Activated naive CD4-positive, alpha-beta T cell treated with anti-CD3 and anti-CD28 coated beads for 36 hours (primary cell): ENCODE data around the gene PNISR. TPM values are rescaled to one million over a fixed set of nuclear protein-coding genes. Genes with fewer than 3 reads are reported as not detected.

Experiments used
- CTCF ChIA-PET: fragments of 350-600 bp; sonication (Branson Sonifier 250); formaldehyde crosslinking; loops from one replicate; lab custom pipeline; 2021; ENCODE audit warnings: antibody characterized with exemption; lab: Charles Lee
- DNase-seq: peaks from one replicate; pipeline ENCODE4 v3.0.0-alpha.2; 2020
- H3K27ac Mint-ChIP-seq: one replicate; pipeline ENCODE4 v1.8.0; 2021; ENCODE audit warnings: mild to moderate bottlenecking, mixed read lengths
- H3K27me3 Mint-ChIP-seq: one replicate; pipeline ENCODE4 v1.8.0; 2021; ENCODE audit warnings: low read depth, mixed read lengths
- H3K36me3 Mint-ChIP-seq: one replicate; pipeline ENCODE4 v1.8.0; 2021; ENCODE audit warnings: low read depth, mixed read lengths
- H3K4me1 Mint-ChIP-seq: one replicate; pipeline ENCODE4 v1.8.0; 2021; ENCODE audit warnings: low read depth, mixed read lengths
- H3K4me3 Mint-ChIP-seq: one replicate; pipeline ENCODE4 v1.8.0; 2021; ENCODE audit warnings: mild to moderate bottlenecking, moderate library complexity, mixed read lengths
- H3K9me3 Mint-ChIP-seq: one replicate; pipeline ENCODE4 v1.8.0; 2021; ENCODE audit warnings: mixed read lengths
- intact Hi-C: fragments of 100-400 bp; cut with micrococcal nuclease; formaldehyde crosslinking; loops from one replicate; pipeline ENCODE4 v1.15.1; 2023
- total RNA-seq, 2 experiments: library from RNA; stranded (reverse); gene quantifications; one replicate each; pipeline ENCODE4 v1.2.3, GENCODE V29; 2021

The PNISR gene
- total RNA-seq, 2 experiments from 2014 or later = 158 to 159 TPM

DNA sequence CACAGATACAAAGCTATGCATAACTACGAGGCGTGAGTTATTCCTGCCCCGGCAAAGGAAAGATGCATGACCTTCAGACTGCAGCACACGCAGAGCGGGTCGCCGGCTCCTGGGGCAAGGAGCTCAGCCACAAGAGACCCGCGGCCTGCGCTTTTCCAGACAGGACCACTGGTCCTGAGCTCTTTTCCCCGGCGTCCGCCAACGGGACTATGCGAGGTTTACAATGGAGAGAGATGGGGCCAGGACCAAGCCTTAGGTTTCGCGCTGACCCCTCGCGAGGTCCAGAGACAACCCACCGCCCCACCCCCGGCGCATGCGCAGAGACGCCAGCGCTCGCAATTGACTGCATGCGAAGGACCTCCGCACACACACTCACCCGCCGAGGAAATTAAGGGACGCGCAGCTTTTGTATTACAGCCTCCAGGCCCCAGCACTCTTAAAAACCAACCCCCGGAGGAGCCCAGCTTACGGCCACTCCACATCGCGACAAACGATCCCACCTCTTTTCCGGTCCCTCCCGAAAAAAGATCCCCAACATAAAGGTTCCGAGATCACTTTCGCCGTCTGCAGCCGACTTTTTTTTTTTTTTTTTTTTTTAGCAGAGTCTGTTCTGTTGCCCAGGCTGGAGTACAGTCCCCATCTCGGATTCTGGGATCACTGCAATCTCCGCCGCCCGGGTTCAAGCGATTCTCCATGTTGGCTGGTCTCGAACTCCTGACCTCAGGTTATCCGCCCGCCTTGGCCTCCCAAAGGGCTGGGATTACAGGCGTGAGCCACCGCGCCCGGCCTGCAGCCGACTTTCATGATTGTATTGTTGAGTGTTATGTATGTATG, 31.2 kb downstream of the PNISR start, which contains the start of gene COQ3:
Gene COQ3 (minus strand): TSS at position 498 of the 834 bp plus-strand sequence. CDS start 16 bp downstream, at position 482.
- intact Hi-C loops = loop anchor here (1.0 kb wide), 2 partner anchors 31 to 64 kb away; partner anchors contain the start of gene PNISR
- peak within 1 kb of the TSS; percentile 91 for H3K27ac Mint-ChIP-seq
- peak within 1 kb of the TSS; percentile 91 for H3K4me3 Mint-ChIP-seq
- H3K36me3 Mint-ChIP-seq = peaks cover 2% of the 10 kb centered on the region
- peaks cover 13% of the 10 kb centered on the region for H3K4me1 Mint-ChIP-seq
- CTCF ChIA-PET = interaction anchor here (0.7 to 1.6 kb wide), 5 partner anchors 32 to 64 kb away, joined by 3 to 10 read pairs (median 3); no protein-coding TSS in a partner anchor
- peak; percentile 66 for DNase-seq
- no peaks in the 10 kb centered on the region for H3K9me3 Mint-ChIP-seq
- H3K27me3 Mint-ChIP-seq = no peaks in the 10 kb centered on the region

DNA sequence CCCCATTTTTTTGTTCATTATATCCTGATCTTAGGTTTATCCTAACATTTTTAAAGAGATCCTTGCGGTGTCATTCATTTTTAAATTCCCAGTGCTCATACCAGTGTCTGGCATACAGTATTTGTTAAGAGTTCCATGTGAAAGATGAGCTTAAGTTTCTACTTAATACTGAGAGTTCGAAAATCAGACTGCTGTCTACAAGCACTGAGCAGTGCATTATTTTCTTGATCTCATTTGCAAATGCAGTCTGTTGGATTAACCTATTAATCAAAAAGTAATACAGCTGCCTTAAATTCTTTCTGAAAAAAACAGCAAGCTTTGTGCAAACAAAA, 31.8 kb downstream of the PNISR start:
- H3K9me3 Mint-ChIP-seq = no peaks in the 10 kb centered on the region
- H3K27ac Mint-ChIP-seq = peak overlapping the region; percentile 91
- intact Hi-C loops = loop anchor here (1.0 kb wide), 1 partner anchor 63 kb away; no protein-coding TSS in a partner anchor
- H3K4me1 Mint-ChIP-seq = peaks cover 13% of the 10 kb centered on the region
- H3K36me3 Mint-ChIP-seq = peaks cover 2% of the 10 kb centered on the region
- CTCF ChIA-PET = interaction anchor here (0.7 to 1.6 kb wide), 5 partner anchors 33 to 63 kb away, joined by 3 to 10 read pairs (median 3); no protein-coding TSS in a partner anchor
- H3K4me3 Mint-ChIP-seq = peak overlapping the region; percentile 91
- H3K27me3 Mint-ChIP-seq = no peaks in the 10 kb centered on the region
- no peak for DNase-seq

DNA sequence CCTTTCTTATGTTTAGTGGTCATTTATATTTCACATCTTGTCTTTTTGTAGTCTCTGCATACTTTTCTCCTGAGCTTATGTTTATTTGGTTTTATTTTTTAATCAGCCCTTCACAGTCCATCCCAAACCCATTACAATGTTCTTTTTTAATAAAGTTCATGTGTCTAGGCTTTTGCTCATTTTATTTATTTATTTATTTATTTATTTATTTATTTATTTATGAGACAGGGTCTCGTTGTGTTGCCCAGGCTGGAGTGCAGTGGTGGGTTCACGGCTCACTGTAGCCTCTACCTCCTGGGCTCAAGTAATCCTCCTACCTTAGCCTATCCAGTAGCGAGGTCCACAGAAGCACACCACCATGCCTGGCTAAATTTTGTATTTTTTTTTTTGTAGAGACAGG, 34.2 kb downstream of the PNISR start:
- intact Hi-C loops = no loop called here
- Mint-ChIP-seq H3K27me3 (no peaks in the 10 kb centered on the region), H3K27ac (no peak overlapping the region), H3K4me3 (no peak overlapping the region), H3K4me1 (peaks cover 16% of the 10 kb centered on the region), H3K9me3 (no peaks in the 10 kb centered on the region), H3K36me3 (no peaks in the 10 kb centered on the region)
- CTCF ChIA-PET = no interaction called here
- DNase-seq = no peak

DNA sequence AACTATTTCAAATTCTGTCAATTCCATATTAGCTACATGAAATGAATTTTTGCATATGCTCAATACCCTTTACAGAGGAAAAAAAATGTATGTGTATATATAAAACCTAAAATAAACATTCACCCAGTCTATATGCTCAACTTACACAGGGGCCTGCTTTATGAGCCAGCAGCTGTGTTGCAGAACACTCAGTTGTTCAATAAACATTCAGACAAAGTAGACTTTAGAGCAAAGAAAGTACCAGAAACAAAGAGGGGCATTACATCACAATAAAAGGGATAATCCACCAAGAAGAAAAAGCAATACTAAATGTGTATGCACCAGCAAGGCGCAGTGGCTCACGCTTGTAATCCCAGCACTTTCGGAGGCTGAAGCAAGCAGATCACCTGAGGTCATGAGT, 40.6 kb downstream of the PNISR start:
- no peaks in the 10 kb centered on the region for H3K9me3 Mint-ChIP-seq
- no peaks in the 10 kb centered on the region for H3K27me3 Mint-ChIP-seq
- intact Hi-C loops = no loop called here
- H3K36me3 Mint-ChIP-seq = peaks cover 6% of the 10 kb centered on the region
- H3K4me1 Mint-ChIP-seq = peaks cover 5% of the 10 kb centered on the region
- H3K27ac Mint-ChIP-seq = no peak overlapping the region
- CTCF ChIA-PET = no interaction called here
- DNase-seq = no peak
- H3K4me3 Mint-ChIP-seq = no peak overlapping the region

DNA sequence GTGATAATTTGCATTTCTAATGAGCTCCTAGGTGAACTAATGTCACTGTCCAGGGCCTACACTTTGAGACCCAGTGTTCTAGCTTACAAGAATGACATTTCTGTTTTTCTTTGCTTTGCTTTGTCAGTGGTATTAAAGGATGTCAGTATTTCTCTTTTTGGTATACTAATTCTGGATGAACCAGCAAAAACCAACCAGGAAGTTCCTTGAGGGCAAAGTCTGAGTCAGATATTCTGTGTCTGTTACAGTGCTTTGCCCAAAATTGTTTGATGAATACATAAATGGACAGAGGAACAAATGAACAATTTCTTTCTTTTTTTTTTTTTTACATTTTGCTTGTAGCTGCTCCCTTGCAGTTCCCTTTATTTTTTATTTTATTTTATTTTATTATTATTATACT, 46.5 kb downstream of the PNISR start:
- DNase-seq = no peak
- Mint-ChIP-seq H3K36me3 (peaks cover 13% of the 10 kb centered on the region), H3K4me3 (no peak overlapping the region), H3K27me3 (no peaks in the 10 kb centered on the region), H3K9me3 (no peaks in the 10 kb centered on the region), H3K4me1 (no peaks in the 10 kb centered on the region), H3K27ac (no peak overlapping the region)
- CTCF ChIA-PET = interaction anchor here (1.5 to 1.8 kb wide), 2 partner anchors 48 to 94 kb away, joined by 3 to 4 read pairs; no protein-coding TSS in a partner anchor
- intact Hi-C loops = no loop called here

DNA sequence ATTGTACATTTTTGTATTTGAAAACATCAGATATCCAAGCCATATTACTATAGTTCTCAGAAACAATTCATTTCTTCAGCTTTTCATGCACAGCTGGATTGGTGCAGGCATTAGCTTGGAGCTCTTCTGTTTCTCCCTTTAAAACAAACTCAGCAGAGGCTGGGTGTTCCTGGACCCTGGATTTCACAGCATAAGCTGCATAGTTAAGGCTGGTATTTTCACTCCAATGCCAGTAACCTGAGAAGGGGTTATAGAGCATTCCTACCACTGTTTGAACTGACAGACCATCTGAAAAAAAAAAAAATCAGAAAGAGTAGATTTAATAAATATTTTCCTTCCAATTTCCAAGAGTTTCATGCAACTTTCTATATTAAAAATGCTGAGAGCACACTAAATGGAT, 55.6 kb downstream of the PNISR start:
- intact Hi-C loops = no loop called here
- no peaks in the 10 kb centered on the region for H3K9me3 Mint-ChIP-seq
- H3K4me1 Mint-ChIP-seq = no peaks in the 10 kb centered on the region
- DNase-seq = no peak
- H3K4me3 Mint-ChIP-seq = no peak overlapping the region
- CTCF ChIA-PET = interaction anchor here (1.7 kb wide), 1 partner anchor 39 kb away, joined by 4 read pairs; no protein-coding TSS in a partner anchor
- H3K27me3 Mint-ChIP-seq = no peaks in the 10 kb centered on the region
- H3K27ac Mint-ChIP-seq = no peak overlapping the region
- H3K36me3 Mint-ChIP-seq = peaks cover 1% of the 10 kb centered on the region

DNA sequence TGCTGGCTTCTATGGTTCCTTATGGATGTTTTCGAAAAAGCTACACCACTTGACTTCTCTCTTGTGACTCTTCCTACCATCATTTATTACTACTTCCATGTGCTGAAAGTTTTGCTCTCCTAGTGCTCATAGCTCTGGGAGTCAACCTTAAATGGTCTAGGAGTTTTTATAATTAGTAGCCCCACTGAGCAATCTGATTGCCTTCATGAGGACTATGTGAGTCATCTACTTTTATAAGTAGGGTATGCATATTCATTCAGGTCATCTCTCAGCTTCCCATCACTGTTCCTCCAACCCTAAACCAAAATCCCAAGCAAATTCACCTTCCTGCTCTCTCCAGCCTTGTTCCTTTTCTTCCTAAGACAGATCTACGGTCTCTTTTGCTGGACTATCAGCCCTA, 58.3 kb downstream of the PNISR start:
- intact Hi-C loops = no loop called here
- H3K27ac Mint-ChIP-seq = no peak overlapping the region
- DNase-seq = no peak
- peaks cover 1% of the 10 kb centered on the region for H3K36me3 Mint-ChIP-seq
- no peaks in the 10 kb centered on the region for H3K27me3 Mint-ChIP-seq
- CTCF ChIA-PET = interaction anchor here (0.5 kb wide), 1 partner anchor 348 kb away, joined by 3 read pairs; no protein-coding TSS in a partner anchor
- no peak overlapping the region for H3K4me3 Mint-ChIP-seq
- no peaks in the 10 kb centered on the region for H3K9me3 Mint-ChIP-seq
- peaks cover 3% of the 10 kb centered on the region for H3K4me1 Mint-ChIP-seq

DNA sequence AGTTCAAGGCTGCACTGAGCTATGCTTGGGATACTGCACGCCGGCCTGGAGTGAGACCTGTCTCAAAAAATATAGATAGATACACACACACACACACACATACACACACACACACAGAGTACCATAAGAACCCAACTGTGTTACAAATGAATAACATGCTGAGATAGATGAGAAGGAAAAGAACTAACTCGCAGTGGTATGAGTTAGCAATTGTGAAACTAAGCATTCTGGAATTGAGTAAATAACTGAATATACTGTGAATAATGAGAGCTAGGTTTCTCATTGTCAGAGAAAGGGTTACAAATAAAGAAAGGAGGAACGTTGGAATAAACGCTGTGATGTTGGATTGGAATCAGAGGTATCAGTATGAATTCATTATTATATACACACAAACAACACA, 61.1 kb downstream of the PNISR start:
- CTCF ChIA-PET = no interaction called here
- no peaks in the 10 kb centered on the region for H3K9me3 Mint-ChIP-seq
- peaks cover 3% of the 10 kb centered on the region for H3K4me1 Mint-ChIP-seq
- no peaks in the 10 kb centered on the region for H3K36me3 Mint-ChIP-seq
- H3K27me3 Mint-ChIP-seq = peaks cover 2% of the 10 kb centered on the region
- intact Hi-C loops = loop anchor here (1.0 to 2.0 kb wide), 2 partner anchors 33 to 61 kb away; partner anchors contain the start of gene PNISR
- DNase-seq = no peak
- H3K27ac Mint-ChIP-seq = no peak overlapping the region
- H3K4me3 Mint-ChIP-seq = no peak overlapping the region

DNA sequence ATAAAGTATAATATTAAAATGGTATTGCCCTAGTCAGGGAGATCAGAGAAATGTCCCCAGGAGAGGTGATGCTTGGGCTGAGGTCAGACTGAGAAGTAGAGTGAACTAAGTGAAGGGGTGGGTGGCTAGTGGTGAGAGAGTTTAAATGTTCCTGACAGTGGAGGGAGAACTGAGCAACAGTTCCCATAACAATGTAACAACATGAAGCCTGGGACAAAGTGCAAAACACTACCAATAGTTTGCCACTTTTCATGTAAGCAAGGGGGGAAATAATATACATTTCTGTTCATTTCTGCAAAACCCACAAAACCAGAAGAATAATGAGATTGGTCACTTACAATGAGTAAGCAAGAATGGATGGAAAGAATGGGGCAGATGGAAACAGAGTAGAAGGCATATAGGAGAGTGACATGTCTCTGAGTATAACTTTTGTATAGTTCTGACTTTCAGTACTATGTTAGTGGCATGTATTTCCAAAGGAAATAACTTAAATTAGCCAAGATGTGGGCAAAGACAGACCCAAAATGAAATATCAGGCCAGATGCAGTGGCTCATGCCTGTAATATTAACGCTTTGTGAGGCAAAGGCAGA, 62.3 kb downstream of the PNISR start:
- Mint-ChIP-seq H3K9me3 (no peaks in the 10 kb centered on the region), H3K36me3 (no peaks in the 10 kb centered on the region), H3K4me1 (peaks cover 3% of the 10 kb centered on the region), H3K27me3 (peaks cover 2% of the 10 kb centered on the region), H3K4me3 (no peak overlapping the region), H3K27ac (no peak overlapping the region)
- CTCF ChIA-PET = no interaction called here
- intact Hi-C loops = no loop called here
- no peak for DNase-seq

DNA sequence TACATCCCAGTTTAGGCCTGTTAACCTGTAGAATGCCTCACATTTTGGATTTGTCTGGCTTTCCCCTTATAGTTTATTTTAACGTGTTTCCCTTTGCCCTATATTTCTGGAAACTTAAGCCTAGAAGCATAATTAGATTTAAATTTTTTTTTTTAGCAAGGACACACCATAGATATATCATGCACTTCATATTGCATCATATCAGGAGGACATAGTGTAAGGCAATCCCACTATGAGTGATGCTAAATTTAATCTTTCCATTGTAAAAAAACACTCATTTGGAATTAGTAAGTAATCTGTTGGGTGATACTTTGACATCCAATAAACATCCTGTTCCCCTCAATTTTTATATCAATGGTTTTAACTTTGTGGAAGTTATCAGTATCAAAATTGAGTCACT, 65.3 kb downstream of the PNISR start:
- CTCF ChIA-PET = no interaction called here
- H3K4me1 Mint-ChIP-seq = peaks cover 3% of the 10 kb centered on the region
- intact Hi-C loops = no loop called here
- H3K36me3 Mint-ChIP-seq = no peaks in the 10 kb centered on the region
- no peak overlapping the region for H3K4me3 Mint-ChIP-seq
- H3K9me3 Mint-ChIP-seq = no peaks in the 10 kb centered on the region
- DNase-seq = no peak
- H3K27ac Mint-ChIP-seq = no peak overlapping the region
- peaks cover 13% of the 10 kb centered on the region for H3K27me3 Mint-ChIP-seq

DNA sequence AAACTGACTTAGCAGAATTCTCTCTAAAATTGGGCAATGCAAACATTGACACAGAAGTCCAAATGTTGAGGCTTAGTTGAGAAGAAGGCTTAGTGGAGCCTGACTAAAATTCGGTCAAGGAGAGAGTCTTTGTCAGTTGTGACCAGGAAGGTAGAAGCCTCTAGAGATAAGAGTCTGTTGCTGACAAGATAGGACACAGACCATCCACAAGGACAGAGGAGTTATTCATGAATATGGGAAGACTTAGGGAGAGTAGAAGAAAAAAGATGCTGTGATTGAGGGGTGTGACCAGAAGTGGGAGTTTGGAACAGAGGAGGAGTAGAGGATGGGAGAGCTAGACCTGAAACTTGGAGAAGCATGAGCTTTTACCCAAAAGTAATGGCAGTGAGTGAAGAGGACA, 68.5 kb downstream of the PNISR start:
- Mint-ChIP-seq H3K9me3 (no peaks in the 10 kb centered on the region), H3K27ac (no peak overlapping the region), H3K27me3 (peaks cover 30% of the 10 kb centered on the region), H3K36me3 (no peaks in the 10 kb centered on the region), H3K4me3 (no peak overlapping the region), H3K4me1 (no peaks in the 10 kb centered on the region)
- intact Hi-C loops = no loop called here
- no peak for DNase-seq
- CTCF ChIA-PET = no interaction called here

DNA sequence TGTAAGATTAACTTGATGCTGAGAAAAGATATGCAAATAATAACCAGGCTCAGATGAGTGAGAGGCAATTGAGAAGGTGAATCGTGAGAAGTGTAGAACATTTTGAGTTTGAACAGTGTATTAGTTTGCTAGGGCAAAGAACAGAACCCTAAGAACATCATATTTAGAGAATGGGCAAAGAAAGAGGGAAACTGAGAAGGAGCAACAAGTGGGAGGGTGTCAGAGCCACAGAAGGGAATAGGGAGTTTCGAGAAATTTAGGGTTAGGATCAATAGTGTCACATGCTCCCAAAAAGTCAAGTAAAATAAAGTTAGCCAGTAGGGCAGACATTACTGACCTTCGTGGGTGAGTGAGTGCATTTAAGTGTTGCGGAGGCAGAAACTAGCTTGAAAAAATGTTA, 70.1 kb downstream of the PNISR start:
- H3K9me3 Mint-ChIP-seq = no peaks in the 10 kb centered on the region
- H3K36me3 Mint-ChIP-seq = no peaks in the 10 kb centered on the region
- CTCF ChIA-PET = no interaction called here

More for the DNA sequence above, 70.1 kb downstream of the PNISR start:
- peaks cover 42% of the 10 kb centered on the region for H3K27me3 Mint-ChIP-seq
- H3K27ac Mint-ChIP-seq = no peak overlapping the region
- no peaks in the 10 kb centered on the region for H3K4me1 Mint-ChIP-seq
- intact Hi-C loops = no loop called here
- no peak overlapping the region for H3K4me3 Mint-ChIP-seq
- DNase-seq = no peak
